K562 (cell line): ENCODE data around the gene ROPN1L. TPM values are rescaled to one million over a fixed set of nuclear protein-coding genes. Genes with fewer than 3 reads are reported as not detected.

Source experiments
- EP400 ChIP-seq: fragments of 450-650 bp; IDR thresholded peaks from 2 replicates; pipeline ENCODE4 v1.6.1; 2017; ENCODE audit warnings: antibody characterized with exemption, mild to moderate bottlenecking, moderate library complexity
- MEF2D ChIP-seq: conservative IDR thresholded peaks from 2 replicates; pipeline ENCODE4 v1.6.1; 2016; ENCODE audit warnings: low read depth, missing genetic modification characterization, missing compliant biosample characterization
- polyA plus RNA-seq, 8 experiments: library from polyadenylated mRNA; depleted of rRNA in 4 of 8; stranded (reverse) in 5 of 8; unstranded in 3 of 8; fragments of >200 nt; fragmentation: Nextera tagmentation in 2 of 8; fragmentation: Illumina TruSeq in 1 of 8; extraction: Ambion mirVana in 2 of 8; extraction: Trizol in 1 of 8; gene quantifications; 2 replicates each; pipeline versions ENCODE4 v1.2.1 to v1.2.3, GENCODE V29; 2011 to 2014; ENCODE audit warnings: inconsistent platforms in 1 of 8, missing spikeins in 1 of 8
- total RNA-seq, 7 experiments: library from RNA; depleted of rRNA in 6 of 7; stranded (reverse); fragments of >200 nt in 6 of 7; fragmentation: Illumina TruSeq in 2 of 7; extraction: Trizol in 2 of 7; gene quantifications; 2 replicates each; pipeline versions ENCODE4 v1.2.1 to v1.2.3, GENCODE V29; 2011 to 2021; ENCODE audit warnings: low replicate concordance in 1 of 7
- TF ChIP-seq, protein P1 (sequence below), 2 experiments: fragments of 450-650 bp; formaldehyde crosslinking in 1 of 2; IDR thresholded peaks; 2 replicates each; pipeline versions ENCODE4 v1.4.0 to v1.6.1; 2014 to 2020; ENCODE audit warnings: mild to moderate bottlenecking in 2 of 2, borderline replicate concordance in 1 of 2, low read depth in 1 of 2

The ROPN1L gene
- total and polyA plus RNA-seq, 9 of the 15 experiments (the other 6 are each of a cell fraction or from before 2014, with no cell fraction given) = 0.04 to 0.85 (median 0.24) TPM; not detected in 3

DNA sequence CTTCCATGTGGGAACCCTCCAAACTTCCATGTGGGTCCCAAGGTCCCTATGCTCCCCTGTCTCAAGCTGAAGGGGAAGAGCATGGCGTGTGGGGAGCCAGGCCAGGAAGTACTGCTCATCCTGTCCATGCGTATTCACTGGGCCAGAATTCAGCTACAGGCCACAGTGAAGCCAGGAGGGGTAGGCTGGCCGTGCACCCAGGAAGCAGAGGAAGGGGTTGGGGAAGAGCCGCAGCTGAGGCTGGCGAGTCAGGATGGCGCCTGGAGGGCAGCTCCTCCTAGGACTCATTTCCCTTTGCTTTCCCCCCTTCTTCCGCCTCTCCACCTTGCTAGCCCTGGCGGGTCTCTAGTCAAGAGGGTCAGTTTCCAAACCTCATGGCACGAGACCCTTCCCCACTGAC is 57.4 kb downstream of the ROPN1L start (continued):
- TF ChIP-seq, protein P1, sequence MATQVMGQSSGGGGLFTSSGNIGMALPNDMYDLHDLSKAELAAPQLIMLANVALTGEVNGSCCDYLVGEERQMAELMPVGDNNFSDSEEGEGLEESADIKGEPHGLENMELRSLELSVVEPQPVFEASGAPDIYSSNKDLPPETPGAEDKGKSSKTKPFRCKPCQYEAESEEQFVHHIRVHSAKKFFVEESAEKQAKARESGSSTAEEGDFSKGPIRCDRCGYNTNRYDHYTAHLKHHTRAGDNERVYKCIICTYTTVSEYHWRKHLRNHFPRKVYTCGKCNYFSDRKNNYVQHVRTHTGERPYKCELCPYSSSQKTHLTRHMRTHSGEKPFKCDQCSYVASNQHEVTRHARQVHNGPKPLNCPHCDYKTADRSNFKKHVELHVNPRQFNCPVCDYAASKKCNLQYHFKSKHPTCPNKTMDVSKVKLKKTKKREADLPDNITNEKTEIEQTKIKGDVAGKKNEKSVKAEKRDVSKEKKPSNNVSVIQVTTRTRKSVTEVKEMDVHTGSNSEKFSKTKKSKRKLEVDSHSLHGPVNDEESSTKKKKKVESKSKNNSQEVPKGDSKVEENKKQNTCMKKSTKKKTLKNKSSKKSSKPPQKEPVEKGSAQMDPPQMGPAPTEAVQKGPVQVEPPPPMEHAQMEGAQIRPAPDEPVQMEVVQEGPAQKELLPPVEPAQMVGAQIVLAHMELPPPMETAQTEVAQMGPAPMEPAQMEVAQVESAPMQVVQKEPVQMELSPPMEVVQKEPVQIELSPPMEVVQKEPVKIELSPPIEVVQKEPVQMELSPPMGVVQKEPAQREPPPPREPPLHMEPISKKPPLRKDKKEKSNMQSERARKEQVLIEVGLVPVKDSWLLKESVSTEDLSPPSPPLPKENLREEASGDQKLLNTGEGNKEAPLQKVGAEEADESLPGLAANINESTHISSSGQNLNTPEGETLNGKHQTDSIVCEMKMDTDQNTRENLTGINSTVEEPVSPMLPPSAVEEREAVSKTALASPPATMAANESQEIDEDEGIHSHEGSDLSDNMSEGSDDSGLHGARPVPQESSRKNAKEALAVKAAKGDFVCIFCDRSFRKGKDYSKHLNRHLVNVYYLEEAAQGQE (IDR thresholded peaks at IDR 0.05; ENCODE audit: borderline replicate concordance) = no peak
- TF ChIP-seq, protein P1 (CRISPR knock-in tag; IDR thresholded peaks at IDR 0.05; ENCODE audit: low read depth) = no peak
- no peak for TF ChIP-seq EP400
- TF ChIP-seq MEF2D (tag) = no peak
- TF ChIP-seq, all 486 proteins: peak for 0
